HTERT RPE-1 (cell line): ENCODE results near the gene OR10G8.
"Not testable (repeated sequence)": the region's sequence is repeated elsewhere in the genome, so short reads cannot be mapped to it uniquely, and the experiment has no call there.

ENCODE experiments used
- in situ Hi-C: fragments of 300-500 bp; cut with MboI; formaldehyde crosslinking; loops from 4 replicates; pipeline ENCODE4 v1.14.3; 2020; ENCODE audit warnings: low sequenced_read_pairs

Gene OR10G8

GRCh38 chr11:124026498-124026897 is at the start of gene OR10G8:
Gene OR10G8 (plus strand): TSS chr11:124026798. CDS start chr11:124029623, 2,825 bp downstream.
- in situ Hi-C loops: no loop called here

DNA sequence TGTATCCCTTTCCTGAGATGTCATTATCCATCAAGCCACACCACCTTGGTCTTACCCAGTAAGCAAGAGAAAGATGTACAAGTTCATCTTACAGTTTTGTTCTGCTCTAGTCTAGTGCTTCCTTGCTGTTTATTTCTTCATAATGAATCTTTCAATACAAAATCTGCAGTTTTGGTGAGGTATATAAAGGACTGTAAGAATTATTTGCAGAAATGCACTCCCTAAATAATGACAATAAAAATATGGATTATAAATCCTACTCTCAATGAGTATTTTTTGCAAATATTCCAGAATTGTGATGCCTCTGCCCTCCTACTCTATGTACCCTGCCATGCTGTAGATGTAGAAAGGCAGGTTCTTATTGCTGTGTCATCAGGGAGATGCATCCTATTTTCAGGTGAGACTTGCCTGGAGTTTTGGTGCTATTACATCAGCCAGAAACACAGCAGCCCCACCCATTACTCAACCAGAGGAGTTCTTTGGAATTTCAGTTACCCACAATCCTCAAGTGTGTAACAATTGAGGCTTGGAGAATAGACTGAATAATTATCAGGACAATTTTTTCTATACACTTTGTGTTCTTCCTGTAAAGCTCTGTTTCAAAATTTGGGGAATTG is 48.8 kb upstream of the OR10G8 start, which contains the start of gene OR10S1:
TSS of gene OR10S1 (minus strand) at position 51 of the 617 bp plus-strand sequence. CDS start 117 bp downstream, outside the sequence.
- in situ Hi-C loops: no loop called here

- in situ Hi-C loops: no loop called here
Measured at GRCh38 chr11:123979311-123979710, 47.3 kb upstream of the OR10G8 start.

GRCh38 chr11:123995119-123995518 is 31.5 kb upstream of the OR10G8 start, which contains the start of gene OR10G6:
Gene OR10G6 (minus strand): TSS chr11:123995161. CDS start chr11:123995161, 0 bp downstream.
- in situ Hi-C loops: no loop called here

DNA sequence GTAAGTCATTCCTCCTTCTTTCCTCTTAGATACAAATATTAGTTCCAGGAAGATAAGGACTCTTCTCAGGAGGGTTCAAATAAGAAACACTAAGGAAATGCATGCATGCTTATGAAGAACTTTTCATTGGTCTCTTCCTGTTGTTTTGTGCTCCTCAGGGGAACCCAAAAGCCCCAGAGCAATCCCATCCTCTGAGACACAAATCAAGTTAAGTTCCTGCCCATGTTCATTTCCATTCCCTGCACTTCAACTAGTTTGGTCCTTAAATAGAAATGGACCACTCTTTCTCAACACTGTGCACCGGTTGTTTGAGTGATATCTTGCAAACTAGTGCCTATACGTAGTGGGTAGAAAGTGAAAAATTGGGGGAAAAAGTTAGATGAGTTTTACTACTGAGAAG is 13.9 kb upstream of the OR10G8 start, which contains the start of gene OR10G4:
TSS of gene OR10G4 (plus strand) at position 301 of the 400 bp plus-strand sequence. CDS start 2,578 bp downstream, outside the sequence.
- in situ Hi-C loops: no loop called here

- in situ Hi-C loops: not testable (repeated sequence)
Measured at GRCh38 chr11:124015837-124016236, 10.8 kb upstream of the OR10G8 start.

DNA sequence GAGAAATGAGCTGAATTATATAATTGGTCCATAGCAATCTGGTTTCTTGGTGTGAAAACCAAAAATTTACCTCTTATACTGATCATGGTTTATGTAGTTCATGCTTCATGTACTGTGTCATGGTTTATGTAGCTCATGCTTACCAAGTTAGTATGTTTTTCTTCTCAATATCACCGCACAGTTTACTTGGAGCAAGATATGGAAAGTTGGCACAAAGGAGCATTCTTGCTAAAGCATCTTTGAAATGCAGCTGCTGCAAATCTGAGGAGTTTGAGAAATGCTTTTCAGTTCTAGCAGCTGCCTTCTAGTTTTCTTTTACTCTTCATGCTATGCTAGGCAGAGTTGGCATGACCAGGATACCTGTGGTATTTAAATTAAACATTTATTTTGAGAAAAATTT is 10.1 kb downstream of the OR10G8 start:
- in situ Hi-C loops: no loop called here

GRCh38 chr11:124039557-124039956 is 13.0 kb downstream of the OR10G8 start:
- in situ Hi-C loops: no loop called here

DNA sequence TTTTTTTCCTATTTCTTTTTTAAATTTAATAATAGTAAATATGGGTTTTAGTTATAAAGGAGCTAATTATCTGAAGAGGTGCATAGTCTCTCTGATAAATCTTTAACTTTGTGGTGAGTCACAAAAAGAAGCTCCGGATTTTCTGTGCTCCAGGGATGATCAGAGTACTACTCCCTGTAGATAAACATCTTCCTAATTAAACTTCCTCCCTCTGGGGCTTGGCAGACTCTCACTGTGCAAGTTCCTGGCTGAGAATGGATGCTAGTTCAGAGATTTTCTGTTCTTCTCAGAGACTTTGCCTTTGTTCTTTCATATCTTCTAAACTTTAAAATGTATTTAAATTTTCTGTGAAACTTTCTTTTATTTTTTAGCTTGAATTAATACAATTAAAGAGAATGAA is 14.7 kb downstream of the OR10G8 start, which contains the start of gene OR10G7:
TSS of gene OR10G7 (minus strand) at position 72 of the 400 bp plus-strand sequence. CDS start 2,324 bp downstream, outside the sequence.
- in situ Hi-C loops: no loop called here

DNA sequence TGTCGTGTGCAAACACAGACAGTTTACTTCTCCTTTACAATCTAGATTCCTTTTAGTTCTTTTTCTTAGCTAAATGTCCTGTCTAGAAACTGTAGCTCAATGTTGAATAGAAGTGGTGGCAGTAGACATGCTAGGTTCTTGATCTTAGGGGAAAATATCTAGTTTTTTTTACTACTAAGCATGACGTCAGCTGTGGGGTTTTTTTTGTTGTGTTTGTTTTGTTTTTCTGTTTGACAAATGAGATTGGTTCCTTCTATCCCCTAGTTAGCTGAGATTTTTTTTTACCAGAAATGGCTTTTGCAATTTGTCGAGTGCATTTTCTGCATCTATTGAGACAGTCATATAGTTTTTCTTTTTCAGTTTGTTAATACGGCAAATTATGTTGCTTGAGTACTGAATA is 16.8 kb downstream of the OR10G8 start:
- in situ Hi-C loops: no loop called here

DNA sequence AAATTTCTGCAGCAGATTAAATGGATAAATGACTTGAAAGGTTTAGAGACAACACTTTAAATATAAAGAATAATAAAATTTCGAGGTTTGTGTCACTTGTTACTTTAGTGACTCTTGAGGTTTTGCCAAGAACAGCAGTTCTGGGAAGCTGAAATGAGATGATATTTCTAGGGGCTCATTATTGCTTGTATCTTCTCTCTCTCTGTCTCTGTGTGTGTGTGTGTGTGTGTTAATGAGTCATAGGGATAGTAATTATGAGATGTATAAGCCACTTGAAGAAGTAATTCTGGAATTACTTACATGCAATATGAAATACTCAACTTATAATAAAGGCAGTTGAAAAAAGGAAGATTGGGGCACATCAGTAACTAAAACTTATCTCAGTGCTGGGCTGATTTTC is 24.1 kb downstream of the OR10G8 start:
- in situ Hi-C loops: no loop called here

- in situ Hi-C loops: no loop called here
Measured at GRCh38 chr11:124052966-124053365, 26.4 kb downstream of the OR10G8 start.

DNA sequence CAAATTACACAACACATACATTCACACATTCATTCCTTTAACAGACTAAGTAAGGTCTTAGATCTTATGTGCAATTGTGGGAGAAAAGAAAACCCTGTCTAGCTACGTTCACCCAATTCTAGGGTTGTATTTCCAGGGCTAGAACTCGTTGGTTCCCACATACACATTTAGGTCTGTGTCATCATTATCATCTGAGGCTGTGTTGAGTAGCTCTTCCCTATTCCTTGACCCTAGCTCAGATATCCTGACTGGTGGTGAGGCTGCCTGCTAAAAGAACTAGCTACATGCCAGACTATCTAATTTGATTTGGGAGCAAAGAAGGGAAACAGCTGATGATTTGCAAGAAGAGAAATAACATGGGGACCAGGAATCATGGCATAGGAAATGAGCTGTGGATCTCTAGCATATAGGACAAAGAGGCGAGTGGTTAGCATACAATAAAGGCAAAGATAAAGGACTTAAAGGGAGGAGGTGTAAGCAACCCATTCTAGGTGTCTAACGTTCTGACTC is 42.1 kb downstream of the OR10G8 start:
- in situ Hi-C loops: no loop called here

- in situ Hi-C loops: no loop called here
Measured at GRCh38 chr11:124069429-124070401, 43.1 kb downstream of the OR10G8 start.

DNA sequence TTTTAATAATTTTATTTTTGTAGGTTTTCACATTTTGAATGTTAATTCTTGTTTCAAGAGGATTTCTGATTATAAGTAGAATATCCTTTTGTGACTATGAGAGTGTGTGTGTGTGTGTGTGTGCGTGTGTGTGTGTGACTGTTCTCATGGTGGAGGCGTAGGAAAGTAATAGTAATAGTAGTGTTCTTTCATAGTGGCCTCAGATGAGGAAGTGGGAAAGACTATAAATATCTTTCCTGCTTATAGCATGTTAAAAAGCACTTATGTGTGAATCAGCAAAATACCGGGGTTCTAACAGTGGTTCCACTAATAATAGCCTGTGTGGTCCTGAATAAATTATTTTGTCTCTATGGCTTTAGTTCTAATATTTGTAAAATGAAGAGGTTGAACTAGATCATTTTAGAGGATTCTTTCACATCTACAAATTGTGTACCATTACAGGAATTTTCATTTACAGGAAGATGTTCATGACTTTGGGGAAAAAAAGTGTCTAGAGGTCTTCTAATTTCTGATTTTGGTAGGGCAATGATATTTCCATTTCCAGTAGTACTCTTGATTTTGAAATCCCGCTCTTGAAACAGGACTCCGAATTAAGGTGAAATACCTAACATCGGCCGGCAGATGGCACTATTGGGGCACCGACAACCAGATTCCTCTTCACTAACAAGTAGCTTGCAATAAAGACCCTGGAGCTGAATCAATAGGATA is 44.5 kb downstream of the OR10G8 start:
- in situ Hi-C loops: no loop called here

DNA sequence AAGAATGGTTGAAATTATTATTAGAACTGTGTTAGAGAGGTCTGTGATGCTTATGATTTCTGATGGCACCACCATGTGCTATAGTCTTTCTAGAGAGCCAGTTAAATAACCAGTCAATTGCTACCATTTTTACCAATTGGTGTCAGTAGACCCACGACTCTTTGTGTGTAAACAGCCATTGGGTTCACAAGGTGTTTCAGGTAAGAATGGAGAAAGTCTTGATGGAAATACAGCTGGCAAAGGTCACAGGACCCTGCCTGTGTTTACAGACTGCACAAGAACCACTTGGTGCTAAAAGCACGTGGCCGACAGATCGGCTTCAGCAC is 45.0 kb downstream of the OR10G8 start:
- in situ Hi-C loops: no loop called here

DNA sequence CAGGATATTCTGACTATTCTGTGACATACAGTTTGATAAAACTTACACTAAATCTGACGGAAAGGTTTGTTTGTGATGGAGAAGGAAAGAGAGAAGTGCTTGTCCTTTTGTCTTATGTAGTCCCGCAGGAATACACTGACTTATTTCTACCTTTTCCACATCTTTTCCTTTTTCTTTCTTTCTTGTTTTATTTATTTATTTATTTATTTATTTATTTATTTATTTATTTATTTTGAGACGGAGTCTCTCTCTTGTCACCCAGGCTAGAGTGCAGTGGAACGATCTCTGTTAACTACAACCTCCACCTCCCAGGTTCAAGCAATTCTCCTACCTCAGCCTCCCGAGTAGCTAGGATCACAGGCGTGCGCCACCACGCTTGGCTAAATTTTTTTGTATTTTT is 45.5 kb downstream of the OR10G8 start:
- in situ Hi-C loops: no loop called here

DNA sequence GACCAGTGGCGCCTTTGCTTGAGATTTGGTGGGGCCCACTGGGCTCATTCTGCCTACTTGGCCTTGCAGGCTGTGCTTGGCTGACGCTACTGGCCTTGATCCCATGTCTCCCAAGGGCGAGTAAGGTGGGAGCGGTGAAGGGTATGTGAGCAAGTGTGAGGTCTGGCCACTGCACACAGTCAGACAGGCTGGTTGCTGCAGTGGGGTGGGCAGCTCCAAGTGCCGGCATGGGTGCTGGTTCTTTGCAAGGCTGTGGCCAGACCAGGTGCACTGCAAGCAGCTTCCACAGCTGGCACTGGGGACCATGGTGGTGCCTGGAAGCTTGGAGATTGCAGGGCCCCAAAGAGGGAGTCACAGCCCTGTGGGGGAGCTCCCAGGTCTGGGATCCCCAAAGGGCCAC is 48.0 kb downstream of the OR10G8 start:
- in situ Hi-C loops: no loop called here

GRCh38 chr11:124075492-124075840 is 48.9 kb downstream of the OR10G8 start:
- in situ Hi-C loops: no loop called here

DNA sequence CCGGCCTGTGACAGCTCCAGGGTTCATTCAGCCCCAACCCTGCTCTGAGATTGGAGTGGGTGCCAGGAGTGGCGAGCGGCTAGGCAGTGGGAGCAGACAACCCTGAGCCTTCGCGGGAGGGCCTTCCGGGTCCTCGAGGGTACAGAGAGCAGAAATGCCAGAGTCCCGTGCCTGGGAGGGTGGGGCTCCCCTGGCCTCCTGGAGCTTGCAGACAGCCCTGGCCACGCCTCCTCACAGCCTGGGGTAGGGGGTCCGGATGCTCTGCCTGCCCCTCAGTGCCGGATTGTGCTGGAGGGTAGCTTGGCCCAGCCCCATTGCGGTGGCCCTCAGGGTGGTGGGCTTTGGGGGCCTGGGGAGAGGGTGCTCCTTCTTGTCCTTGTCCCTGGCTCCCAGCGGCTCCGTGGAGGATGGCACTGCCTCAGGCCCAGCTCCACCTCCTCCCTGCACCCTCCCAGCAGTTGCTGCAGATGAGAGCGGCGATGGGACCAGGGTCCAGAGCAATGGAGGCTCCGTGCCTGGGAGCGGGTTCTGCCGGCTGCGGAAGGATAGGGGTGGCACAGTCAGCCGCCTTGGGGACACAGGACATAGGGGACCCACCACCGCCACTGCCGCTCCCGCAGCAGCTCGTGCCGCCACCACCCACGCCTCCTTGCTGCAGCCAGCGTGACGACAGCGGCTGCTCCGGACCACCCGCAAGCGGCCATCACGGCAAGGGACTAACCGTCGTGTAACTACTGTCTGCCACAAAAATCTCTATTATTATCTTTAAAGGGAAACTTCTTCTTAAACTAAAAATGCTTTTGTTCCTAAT is 49.4 kb downstream of the OR10G8 start:
- in situ Hi-C loops: no loop called here
